ENCODE measurements around the gene SLCO3A1. TPM values are rescaled to one million over a fixed set of nuclear protein-coding genes. Genes with fewer than 3 reads are reported as not detected.
A peak's percentile ranks its signal among the peaks of the same experiment; 100 is the strongest.

The SLCO3A1 gene
- total RNA-seq, 1 donor from 2014 or later: 46.6 TPM

- DNase-seq (no peak), ATAC-seq (ENCODE audit: poor library complexity) (no peak)
- intact Hi-C loops (cut with DNase I): no loop called here
Observed at GRCh38 chr15:91874992-91875660, 21.6 kb downstream of the SLCO3A1 start.

DNA sequence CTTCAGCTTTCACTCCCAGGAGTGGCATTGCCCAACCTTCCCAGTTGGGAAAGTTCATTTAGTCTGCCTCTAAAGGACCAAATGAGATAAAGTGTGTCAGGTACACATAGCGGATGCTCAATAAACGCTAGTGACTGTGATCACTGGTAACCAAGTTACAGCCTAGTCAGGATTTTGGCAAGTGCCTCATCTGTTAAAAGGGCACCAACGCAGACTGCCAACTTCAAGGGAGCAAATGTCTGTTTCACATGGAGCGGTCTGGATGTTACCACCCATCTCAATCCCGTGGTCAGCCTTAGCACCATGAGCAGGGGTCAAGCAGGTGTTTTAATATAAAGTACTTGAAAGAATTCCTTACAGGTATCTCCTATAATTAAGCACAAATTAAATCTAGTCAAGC is 22.7 kb downstream of the SLCO3A1 start:
- DNase-seq (no peak), ATAC-seq (ENCODE audit: poor library complexity) (peak; percentile 36)
- intact Hi-C loops (cut with DNase I): no loop called here

DNA sequence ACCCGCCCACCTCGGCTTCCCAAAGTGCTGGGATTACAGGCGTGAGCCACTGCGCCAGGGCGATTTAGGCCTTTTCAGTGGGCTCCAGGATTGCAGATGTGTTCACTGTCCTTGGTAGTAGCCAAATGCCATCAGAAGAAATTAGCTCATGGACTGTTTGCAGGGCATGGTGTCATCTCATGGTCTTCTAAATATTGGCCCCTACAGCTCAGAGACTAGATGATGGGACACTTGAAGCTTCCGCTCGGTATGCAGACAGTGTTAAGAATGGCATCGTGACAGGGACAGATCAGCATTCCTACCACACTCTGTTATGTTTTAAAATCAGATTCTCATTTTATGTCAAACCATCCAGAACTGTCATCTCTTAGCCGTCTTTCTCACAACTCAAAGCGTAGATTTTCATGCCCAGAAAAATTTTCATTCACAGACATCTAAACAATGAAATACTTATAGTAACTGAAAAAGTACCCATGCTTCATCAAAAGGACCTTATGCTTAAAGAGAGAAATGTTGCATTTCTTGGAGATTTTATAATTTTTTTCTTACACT is 24.9 kb downstream of the SLCO3A1 start:
- intact Hi-C loops (cut with DNase I): no loop called here
- DNase-seq (no peak), ATAC-seq (ENCODE audit: poor library complexity) (peak; percentile 7)

DNA sequence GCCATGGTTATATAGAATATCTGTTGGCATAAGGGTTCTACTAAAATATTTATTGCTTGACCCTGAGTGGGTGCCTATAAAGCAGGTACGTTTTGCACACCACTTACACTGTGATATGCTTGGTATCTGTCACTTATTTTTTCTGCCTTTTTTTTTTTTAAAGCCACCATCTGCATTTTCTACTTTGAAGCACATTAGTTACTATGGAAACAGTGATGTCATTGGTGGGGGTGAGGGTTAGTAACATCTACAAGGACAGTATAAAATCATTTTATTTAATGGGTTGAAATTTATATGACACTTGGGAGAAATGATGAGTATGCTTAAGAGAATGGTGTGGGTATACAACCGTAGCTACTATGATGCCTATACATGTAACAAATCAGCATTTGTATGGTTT is 25.6 kb downstream of the SLCO3A1 start:
- ATAC-seq (ENCODE audit: poor library complexity) (no peak), DNase-seq (no peak)
- intact Hi-C loops (cut with DNase I): no loop called here

DNA sequence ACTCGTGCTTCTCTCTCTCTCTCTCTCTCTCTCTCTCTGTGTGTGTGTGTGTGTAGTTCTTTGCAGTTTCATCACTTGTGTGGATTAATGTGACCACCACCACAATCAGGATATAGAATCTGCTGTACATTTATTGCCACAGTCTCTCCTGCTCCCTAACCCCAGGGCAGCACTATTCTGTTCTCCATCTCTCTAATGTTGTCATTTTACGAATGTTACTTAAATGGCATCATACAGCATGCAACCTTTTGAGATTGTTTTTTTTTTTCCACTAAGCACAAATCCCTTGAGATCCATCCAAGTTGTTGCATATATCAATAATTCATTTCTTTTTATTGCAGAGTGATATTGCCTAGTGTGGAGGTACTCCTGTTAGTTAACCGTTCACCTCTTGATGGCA is 26.9 kb downstream of the SLCO3A1 start:
- ATAC-seq (ENCODE audit: poor library complexity) (no peak), DNase-seq (no peak)
- intact Hi-C loops (cut with DNase I): no loop called here

DNA sequence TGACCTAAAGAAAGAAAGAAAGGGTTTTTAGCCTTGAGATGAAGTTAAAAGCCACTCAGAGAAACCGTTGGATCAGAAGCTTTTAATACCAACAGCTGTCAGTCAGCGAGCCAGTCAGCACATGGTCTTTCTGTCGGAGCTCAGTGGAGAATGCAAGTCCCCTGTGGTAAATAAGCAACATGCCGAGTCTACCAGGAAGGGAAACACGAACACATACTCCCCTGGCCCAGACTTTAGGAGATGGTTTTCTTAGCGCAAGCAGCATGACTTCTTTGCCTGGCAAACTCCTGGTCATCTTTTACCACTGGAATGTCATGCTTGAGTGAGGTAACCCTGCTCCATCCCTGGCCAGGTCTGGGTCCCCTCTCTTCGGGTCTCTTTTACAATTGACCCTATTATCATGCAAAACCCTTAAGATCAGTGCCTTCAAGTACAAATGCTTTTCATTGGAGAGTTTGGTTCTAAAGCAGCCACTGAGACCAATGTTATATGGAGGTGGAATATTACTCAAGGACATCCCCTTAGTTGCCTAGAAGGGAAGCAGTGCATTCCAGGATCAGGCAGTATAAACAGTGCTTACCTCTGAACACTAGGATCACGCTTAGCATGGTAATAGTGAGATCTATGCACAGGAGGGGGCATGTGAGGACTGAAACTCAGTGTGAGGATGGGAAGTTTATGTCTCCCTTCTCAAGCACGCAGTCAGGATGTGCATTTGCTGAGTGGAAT is 28.2 kb downstream of the SLCO3A1 start:
- DNase-seq: no peak
- intact Hi-C loops (cut with DNase I): no loop called here
- ATAC-seq (ENCODE audit: poor library complexity): no peak

- DNase-seq (peak; percentile 63), ATAC-seq (ENCODE audit: poor library complexity) (peak; percentile 81)
- intact Hi-C loops (cut with DNase I): no loop called here
Observed at GRCh38 chr15:91882858-91883586, 29.5 kb downstream of the SLCO3A1 start.

GRCh38 chr15:91884606-91885005 is 31.1 kb downstream of the SLCO3A1 start:
- DNase-seq (no peak), ATAC-seq (ENCODE audit: poor library complexity) (no peak)
- intact Hi-C loops (cut with DNase I): no loop called here

GRCh38 chr15:91885054-91885453 is 31.5 kb downstream of the SLCO3A1 start:
- intact Hi-C loops (cut with DNase I): no loop called here
- no peak for DNase-seq
- ATAC-seq (ENCODE audit: poor library complexity): no peak

- intact Hi-C loops (cut with DNase I): no loop called here
- peak; percentile 15 for ATAC-seq (ENCODE audit: poor library complexity)
- no peak for DNase-seq
Observed at GRCh38 chr15:91885714-91886270, 32.3 kb downstream of the SLCO3A1 start.

GRCh38 chr15:91886878-91887277 is 33.4 kb downstream of the SLCO3A1 start:
- intact Hi-C loops (cut with DNase I): no loop called here
- ATAC-seq (ENCODE audit: poor library complexity) (no peak), DNase-seq (no peak)

DNA sequence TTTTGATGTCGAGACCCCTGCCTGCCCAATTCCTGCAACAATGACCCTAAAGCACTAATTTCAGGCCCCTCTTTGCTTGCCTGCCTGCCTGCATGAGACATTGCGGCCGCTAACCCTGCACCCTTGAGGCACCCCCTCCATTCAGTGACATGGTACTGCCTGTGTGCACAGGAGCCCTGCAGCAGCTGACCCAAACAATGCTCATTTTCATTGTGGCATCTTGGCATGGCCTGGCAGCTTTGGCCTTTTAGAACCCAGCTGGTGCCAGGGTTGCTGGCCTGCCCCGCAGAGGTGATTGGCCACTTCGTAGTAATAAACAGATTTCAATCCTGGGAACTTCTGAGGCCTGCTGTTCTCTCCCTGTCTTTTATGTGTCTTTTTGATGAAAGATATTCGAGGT is 33.8 kb downstream of the SLCO3A1 start:
- intact Hi-C loops (cut with DNase I): no loop called here
- DNase-seq (peak; percentile 57), ATAC-seq (ENCODE audit: poor library complexity) (peak; percentile 71)

GRCh38 chr15:91887921-91888373 is 34.4 kb downstream of the SLCO3A1 start:
- ATAC-seq (ENCODE audit: poor library complexity): peak; percentile 9
- no peak for DNase-seq
- intact Hi-C loops (cut with DNase I): no loop called here

DNA sequence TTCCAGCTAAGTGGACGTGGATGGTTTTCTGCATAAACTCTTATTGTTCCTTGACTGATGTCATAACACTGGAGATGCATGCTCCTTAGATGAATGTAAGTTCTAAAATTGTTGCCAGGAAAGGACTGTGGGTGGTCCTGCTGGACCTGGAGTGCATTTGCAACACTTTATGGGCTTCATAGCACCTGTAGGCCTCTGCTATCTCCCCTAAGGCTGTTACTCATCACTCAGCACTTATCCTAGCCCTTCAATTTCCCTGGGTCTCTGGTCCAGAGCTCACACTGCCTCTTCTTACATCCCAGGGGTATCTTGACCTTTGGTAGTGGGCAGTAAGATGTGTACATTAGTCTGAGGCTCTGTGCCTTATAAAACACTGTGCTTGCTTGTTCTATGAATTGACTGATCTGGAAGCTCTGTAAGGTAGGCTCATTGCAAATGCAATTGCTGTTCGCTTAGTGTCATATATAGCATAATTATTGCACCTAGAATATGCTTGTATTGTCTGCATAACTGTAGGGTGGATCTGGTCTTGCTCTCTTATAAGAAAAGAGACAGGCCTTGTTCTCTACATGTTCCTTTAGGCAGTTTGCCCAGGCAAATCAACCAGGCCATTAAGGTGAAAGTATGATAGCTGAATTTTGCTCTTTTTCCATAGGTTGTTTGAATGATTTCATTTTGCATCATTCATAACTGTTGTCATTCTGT is 35.8 kb downstream of the SLCO3A1 start:
- DNase-seq: no peak
- ATAC-seq (ENCODE audit: poor library complexity): no peak
- intact Hi-C loops (cut with DNase I): no loop called here

GRCh38 chr15:91890614-91891013 is 37.1 kb downstream of the SLCO3A1 start:
- intact Hi-C loops (cut with DNase I): no loop called here
- ATAC-seq (ENCODE audit: poor library complexity) (no peak), DNase-seq (no peak)

GRCh38 chr15:91891101-91891500 is 37.6 kb downstream of the SLCO3A1 start:
- ATAC-seq (ENCODE audit: poor library complexity) (no peak), DNase-seq (no peak)
- intact Hi-C loops (cut with DNase I): no loop called here

DNA sequence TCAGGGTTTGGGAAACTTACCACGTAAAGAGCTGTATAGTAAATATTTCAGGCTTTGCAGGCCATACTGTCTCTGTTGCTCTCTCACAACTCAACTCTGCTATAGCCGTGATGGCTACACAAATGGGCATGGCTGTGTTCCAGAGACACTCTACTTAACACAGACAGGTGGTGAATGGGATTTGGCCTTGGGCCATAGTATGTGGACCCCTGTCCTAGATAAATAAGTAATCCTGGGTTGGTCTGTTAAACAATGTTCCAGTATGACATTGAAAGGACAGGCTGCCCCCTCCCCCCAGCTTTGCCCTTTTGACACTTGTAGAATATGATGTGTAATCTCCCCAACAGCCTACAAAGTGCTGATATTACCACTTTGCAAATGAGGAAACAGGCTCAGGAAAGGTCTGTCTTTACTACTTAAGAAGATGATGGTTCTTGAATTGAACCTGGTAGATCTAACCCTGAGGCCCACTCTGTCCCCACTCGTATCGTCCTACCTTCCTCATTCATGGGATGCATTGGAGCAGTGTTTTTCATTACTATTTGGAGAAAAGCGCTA is 38.4 kb downstream of the SLCO3A1 start:
- DNase-seq: peak; percentile 67
- intact Hi-C loops (cut with DNase I): no loop called here
- ATAC-seq (ENCODE audit: poor library complexity): peak; percentile 67

- ATAC-seq (ENCODE audit: poor library complexity) (no peak), DNase-seq (no peak)
- intact Hi-C loops (cut with DNase I): no loop called here
Observed at GRCh38 chr15:91892436-91892835, 38.9 kb downstream of the SLCO3A1 start.

All from Right ventricle myocardium superior (tissue), 1 donor.